ENCODE results near the gene SUCO. TPM values are rescaled to one million over a fixed set of nuclear protein-coding genes. Genes with fewer than 3 reads are reported as not detected.
A peak's percentile ranks its signal among the peaks of the same experiment; 100 is the strongest.

The SUCO gene
- total RNA-seq, 2 donors from 2014 or later, result 21.0 to 34.5 TPM

GRCh38 chr1:172622541-172622940 lies 89.6 kb downstream of the SUCO start:
- H3K9me3 Mint-ChIP-seq, result peaks cover 13% of the 10 kb centered on the region
- ATAC-seq (replicated peaks), result no peak
- no peak overlapping the region for H3K27ac Mint-ChIP-seq
- peaks cover 4% of the 10 kb centered on the region for H3K27me3 Mint-ChIP-seq
- H3K4me1 Mint-ChIP-seq, result peaks cover 5% of the 10 kb centered on the region
- no peaks in the 10 kb centered on the region for H3K36me3 Mint-ChIP-seq (ENCODE audit: low read depth)
- no peak overlapping the region for H3K4me3 Mint-ChIP-seq

DNA sequence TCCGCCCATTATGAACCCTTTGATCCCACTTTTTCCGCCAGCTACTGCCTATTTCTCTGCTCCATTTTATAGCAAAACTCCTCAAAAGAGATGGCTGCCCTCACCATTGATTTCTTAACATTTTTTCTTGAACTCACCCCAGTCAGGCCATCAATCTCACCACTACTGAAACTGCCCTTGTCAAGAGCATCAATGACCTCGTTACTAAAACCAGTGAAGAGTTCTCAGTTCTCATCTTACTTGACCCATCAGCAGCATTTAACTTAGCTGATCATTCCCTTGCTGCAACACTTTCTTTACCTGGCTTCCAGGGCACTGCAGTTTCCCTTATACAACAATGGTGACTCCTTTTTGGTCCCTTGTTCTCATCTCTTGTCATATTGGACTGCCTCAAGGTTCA lies 90.8 kb downstream of the SUCO start:
- Mint-ChIP-seq H3K27me3 (peaks cover 4% of the 10 kb centered on the region), H3K4me3 (no peak overlapping the region), H3K4me1 (peaks cover 12% of the 10 kb centered on the region), H3K36me3 (ENCODE audit: low read depth) (no peaks in the 10 kb centered on the region), H3K27ac (no peak overlapping the region), H3K9me3 (peaks cover 13% of the 10 kb centered on the region)
- ATAC-seq (replicated peaks), result peak; percentile 18

GRCh38 chr1:172626845-172627244 lies 93.9 kb downstream of the SUCO start:
- Mint-ChIP-seq H3K4me3 (no peak overlapping the region), H3K4me1 (peaks cover 29% of the 10 kb centered on the region), H3K9me3 (no peaks in the 10 kb centered on the region), H3K27ac (no peak overlapping the region), H3K36me3 (ENCODE audit: low read depth) (no peaks in the 10 kb centered on the region), H3K27me3 (peaks cover 4% of the 10 kb centered on the region)
- no peak for ATAC-seq (replicated peaks)

DNA sequence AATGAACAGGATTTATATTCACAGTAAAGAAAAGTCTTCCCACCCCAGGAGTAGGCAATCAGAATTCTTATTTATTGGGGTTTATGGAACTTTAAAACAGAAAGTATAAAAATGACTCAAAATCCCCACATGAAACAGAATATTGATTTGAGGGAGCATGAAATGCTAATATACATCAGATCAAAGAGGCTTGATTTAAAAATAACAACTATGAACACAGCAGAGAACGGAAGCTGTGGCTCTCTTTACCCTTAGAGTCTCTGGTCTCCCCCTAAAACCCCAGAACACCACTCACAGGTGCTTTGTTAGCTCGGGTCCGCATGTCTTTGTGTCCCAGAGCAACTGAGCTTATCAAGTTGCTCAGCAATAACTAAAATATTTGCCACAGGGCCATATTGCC lies 94.8 kb downstream of the SUCO start:
- no peak overlapping the region for H3K27ac Mint-ChIP-seq
- peaks cover 4% of the 10 kb centered on the region for H3K27me3 Mint-ChIP-seq
- peak; percentile 46 for ATAC-seq (replicated peaks)
- peak overlapping the region; percentile 31 for H3K4me3 Mint-ChIP-seq
- H3K9me3 Mint-ChIP-seq, result no peaks in the 10 kb centered on the region
- peaks cover 33% of the 10 kb centered on the region for H3K4me1 Mint-ChIP-seq
- no peaks in the 10 kb centered on the region for H3K36me3 Mint-ChIP-seq (ENCODE audit: low read depth)

DNA sequence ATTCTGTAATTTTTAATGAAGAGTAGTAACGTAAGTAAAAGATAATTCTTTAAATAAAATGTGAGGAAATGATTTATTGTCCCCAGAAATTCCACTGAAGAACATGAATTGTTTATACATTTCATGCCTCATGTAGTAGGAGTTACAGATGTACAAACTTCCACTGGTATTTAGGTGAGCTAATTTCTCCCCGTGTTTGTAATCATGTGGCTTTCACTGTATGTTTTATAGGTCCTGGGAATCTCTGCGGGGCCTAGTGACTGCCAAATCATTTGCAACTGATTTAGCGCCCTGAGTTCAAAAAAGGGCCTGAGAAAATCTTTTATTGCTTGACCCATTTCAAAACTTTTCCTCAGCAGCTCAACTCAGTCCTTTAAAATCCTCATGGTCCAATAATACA lies 95.5 kb downstream of the SUCO start:
- no peaks in the 10 kb centered on the region for H3K36me3 Mint-ChIP-seq (ENCODE audit: low read depth)
- H3K27me3 Mint-ChIP-seq, result peaks cover 4% of the 10 kb centered on the region
- peak overlapping the region; percentile 31 for H3K4me3 Mint-ChIP-seq
- ATAC-seq (replicated peaks), result no peak
- no peak overlapping the region for H3K27ac Mint-ChIP-seq
- H3K4me1 Mint-ChIP-seq, result peaks cover 33% of the 10 kb centered on the region
- no peaks in the 10 kb centered on the region for H3K9me3 Mint-ChIP-seq

- Mint-ChIP-seq H3K27me3 (peaks cover 4% of the 10 kb centered on the region), H3K36me3 (ENCODE audit: low read depth) (no peaks in the 10 kb centered on the region), H3K27ac (no peak overlapping the region), H3K4me1 (peaks cover 33% of the 10 kb centered on the region), H3K9me3 (no peaks in the 10 kb centered on the region), H3K4me3 (no peak overlapping the region)
- ATAC-seq (replicated peaks), result no peak
Measured at GRCh38 chr1:172629170-172629569, 96.2 kb downstream of the SUCO start.

DNA sequence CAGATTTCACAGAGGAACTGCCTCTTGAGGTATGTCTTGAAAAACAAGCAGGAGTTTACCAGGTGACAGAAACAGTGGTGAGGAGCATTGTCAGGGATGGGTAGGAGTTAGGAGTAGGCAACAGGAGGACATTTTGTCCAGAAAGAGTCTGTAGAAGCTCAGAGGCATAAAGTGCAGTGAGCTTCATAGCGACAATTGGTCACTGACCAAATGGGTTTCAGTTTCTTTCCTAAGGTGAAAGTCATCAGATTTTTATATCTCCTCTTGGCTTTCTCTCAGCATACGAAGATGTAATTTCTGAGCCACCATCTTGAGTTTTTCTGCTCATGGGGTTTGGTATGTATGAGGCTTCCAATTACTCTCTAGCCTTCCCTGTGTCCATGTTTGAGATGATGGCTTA lies 96.7 kb downstream of the SUCO start:
- Mint-ChIP-seq H3K27ac (no peak overlapping the region), H3K4me3 (no peak overlapping the region), H3K9me3 (no peaks in the 10 kb centered on the region), H3K4me1 (peaks cover 33% of the 10 kb centered on the region), H3K36me3 (ENCODE audit: low read depth) (no peaks in the 10 kb centered on the region), H3K27me3 (peaks cover 4% of the 10 kb centered on the region)
- peak; percentile 32 for ATAC-seq (replicated peaks)

DNA sequence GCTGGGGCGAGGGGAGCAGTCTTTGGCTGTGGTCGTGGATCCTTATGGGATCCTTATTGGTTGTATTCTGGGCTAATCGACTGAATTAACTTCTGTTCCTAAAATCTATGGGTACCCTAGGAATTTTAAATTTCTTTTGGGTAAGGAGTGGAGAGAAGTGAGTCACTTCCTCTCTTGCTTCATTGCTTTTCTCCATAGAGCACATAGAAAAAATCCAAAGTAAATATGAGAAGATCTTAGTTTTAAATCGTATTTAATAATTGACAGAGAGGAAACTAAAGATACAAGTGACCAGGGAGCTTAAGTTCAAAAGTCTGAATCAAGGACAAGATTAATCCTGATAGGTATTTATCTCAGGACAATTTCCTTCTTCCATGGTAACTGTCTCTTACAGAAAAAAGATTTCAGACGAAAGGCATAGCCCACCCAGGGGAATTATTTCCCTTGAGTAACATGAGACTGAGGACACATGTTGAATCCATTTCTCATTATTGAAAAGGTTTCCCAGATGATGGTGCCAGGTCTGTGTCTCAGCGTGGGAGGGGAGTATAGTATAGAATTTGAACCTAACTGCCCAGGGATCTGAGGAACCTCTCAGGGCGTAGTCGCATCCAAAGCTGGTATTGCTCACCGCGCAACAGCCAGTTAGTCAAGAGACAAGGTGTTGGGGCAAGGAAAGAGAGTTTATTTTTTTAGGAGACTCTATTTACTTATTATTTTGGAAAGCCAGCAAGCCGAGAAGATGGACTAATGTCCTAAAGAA lies 97.3 kb downstream of the SUCO start:
- H3K36me3 Mint-ChIP-seq (ENCODE audit: low read depth), result no peaks in the 10 kb centered on the region
- no peak overlapping the region for H3K4me3 Mint-ChIP-seq
- H3K27me3 Mint-ChIP-seq, result peaks cover 4% of the 10 kb centered on the region
- H3K4me1 Mint-ChIP-seq, result peaks cover 33% of the 10 kb centered on the region
- no peaks in the 10 kb centered on the region for H3K9me3 Mint-ChIP-seq
- ATAC-seq (replicated peaks), result no peak
- no peak overlapping the region for H3K27ac Mint-ChIP-seq

- Mint-ChIP-seq H3K4me3 (no peak overlapping the region), H3K9me3 (no peaks in the 10 kb centered on the region), H3K4me1 (peaks cover 32% of the 10 kb centered on the region)
Measured at GRCh38 chr1:172630868-172631267, 97.9 kb downstream of the SUCO start.

GRCh38 chr1:172637522-172637921 lies 104.6 kb downstream of the SUCO start:
- Mint-ChIP-seq H3K9me3 (no peaks in the 10 kb centered on the region), H3K4me1 (peaks cover 36% of the 10 kb centered on the region), H3K36me3 (ENCODE audit: low read depth) (peaks cover 9% of the 10 kb centered on the region), H3K27me3 (no peaks in the 10 kb centered on the region), H3K27ac (peak overlapping the region; percentile 100), H3K4me3 (peak overlapping the region; percentile 77)
- ATAC-seq (replicated peaks), result peak; percentile 16

More at GRCh38 chr1:172630868-172631267, 97.9 kb downstream of the SUCO start:
- Mint-ChIP-seq H3K27ac (no peak overlapping the region), H3K36me3 (ENCODE audit: low read depth) (no peaks in the 10 kb centered on the region), H3K27me3 (peaks cover 3% of the 10 kb centered on the region)
- no peak for ATAC-seq (replicated peaks)

- ATAC-seq (replicated peaks), result no peak
Measured at GRCh38 chr1:172638249-172638648, 105.3 kb downstream of the SUCO start.

DNA sequence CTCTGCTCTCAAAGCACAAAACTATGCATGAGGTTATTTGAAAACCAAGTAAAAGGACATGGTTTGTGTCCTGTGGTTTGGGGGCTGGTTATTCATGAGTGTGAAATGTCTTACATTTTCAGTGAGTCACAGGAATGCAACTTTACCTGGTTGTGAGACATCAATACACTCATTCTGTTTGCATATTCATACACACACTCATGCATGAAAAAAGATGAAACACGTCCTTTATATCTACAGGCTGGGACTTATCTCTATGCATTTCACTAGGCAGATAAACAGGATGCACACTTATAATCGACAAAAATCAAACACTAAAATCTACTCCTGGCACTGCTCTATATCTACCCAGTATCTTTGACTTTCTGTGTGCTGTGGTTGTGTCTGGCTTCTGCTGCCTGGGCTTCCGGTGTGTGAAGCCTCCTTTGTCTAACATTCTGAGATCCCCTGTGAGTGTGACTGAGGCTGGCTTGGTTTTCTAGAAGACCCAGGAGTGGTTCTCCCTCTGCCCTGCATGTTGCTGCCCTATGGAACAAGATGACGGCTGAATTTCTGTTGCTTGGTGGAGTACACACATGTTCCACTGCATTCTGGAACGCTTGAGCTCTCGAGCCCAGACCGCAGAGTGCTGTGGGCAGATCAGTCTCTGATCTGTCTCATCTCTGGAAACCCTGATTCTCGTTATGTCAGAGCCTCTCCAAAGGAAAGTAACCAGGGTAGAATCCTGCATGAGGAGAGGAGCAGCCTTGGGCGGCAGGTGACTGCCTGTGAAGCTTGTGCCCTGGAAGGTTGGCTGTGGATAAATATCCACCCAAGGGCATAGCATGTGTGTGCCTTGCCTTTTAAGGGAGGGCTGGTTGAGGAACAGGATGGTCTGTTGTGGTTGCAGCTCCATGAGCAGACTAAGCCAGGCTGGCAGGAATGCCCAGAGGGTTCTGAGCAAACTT lies 106.2 kb downstream of the SUCO start:
- H3K36me3 Mint-ChIP-seq (ENCODE audit: low read depth), result peaks cover 9% of the 10 kb centered on the region
- peaks cover 3% of the 10 kb centered on the region for H3K27me3 Mint-ChIP-seq
- H3K27ac Mint-ChIP-seq, result peak overlapping the region; percentile 100
- peak; percentile 86 for ATAC-seq (replicated peaks)
- H3K4me3 Mint-ChIP-seq, result peak overlapping the region; percentile 77
- no peaks in the 10 kb centered on the region for H3K9me3 Mint-ChIP-seq
- peaks cover 48% of the 10 kb centered on the region for H3K4me1 Mint-ChIP-seq

More at GRCh38 chr1:172638249-172638648, 105.3 kb downstream of the SUCO start:
- peaks cover 40% of the 10 kb centered on the region for H3K4me1 Mint-ChIP-seq
- H3K9me3 Mint-ChIP-seq, result no peaks in the 10 kb centered on the region
- peak overlapping the region; percentile 77 for H3K4me3 Mint-ChIP-seq
- peak overlapping the region; percentile 100 for H3K27ac Mint-ChIP-seq
- H3K36me3 Mint-ChIP-seq (ENCODE audit: low read depth), result peaks cover 9% of the 10 kb centered on the region
- no peaks in the 10 kb centered on the region for H3K27me3 Mint-ChIP-seq

DNA sequence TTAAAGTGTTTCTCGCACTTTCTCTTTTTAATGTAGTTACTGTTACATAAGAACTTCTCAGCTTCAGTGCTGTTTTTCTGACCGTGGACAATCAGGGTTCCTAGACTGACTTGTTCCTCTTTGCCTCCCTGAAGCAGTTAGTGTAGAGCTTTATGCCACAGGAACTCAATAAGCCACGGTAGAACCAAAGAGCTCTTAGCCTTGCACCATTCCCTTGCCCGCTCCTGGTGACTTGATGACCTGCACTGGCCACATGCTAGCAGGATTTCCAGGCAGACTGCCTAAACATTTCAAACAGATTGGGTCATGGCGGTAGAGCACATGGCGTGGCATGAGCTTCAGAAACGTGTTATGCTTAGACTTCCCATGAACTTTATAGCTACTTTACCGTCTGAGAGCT lies 107.2 kb downstream of the SUCO start:
- H3K4me3 Mint-ChIP-seq, result peak overlapping the region; percentile 77
- peaks cover 9% of the 10 kb centered on the region for H3K36me3 Mint-ChIP-seq (ENCODE audit: low read depth)
- ATAC-seq (replicated peaks), result no peak
- no peaks in the 10 kb centered on the region for H3K9me3 Mint-ChIP-seq
- peaks cover 3% of the 10 kb centered on the region for H3K27me3 Mint-ChIP-seq
- H3K27ac Mint-ChIP-seq, result peak overlapping the region; percentile 100
- H3K4me1 Mint-ChIP-seq, result peaks cover 58% of the 10 kb centered on the region

GRCh38 chr1:172641492-172641891 lies 108.5 kb downstream of the SUCO start:
- no peaks in the 10 kb centered on the region for H3K9me3 Mint-ChIP-seq
- H3K27ac Mint-ChIP-seq, result no peak overlapping the region
- peaks cover 9% of the 10 kb centered on the region for H3K36me3 Mint-ChIP-seq (ENCODE audit: low read depth)
- no peak for ATAC-seq (replicated peaks)
- peak overlapping the region; percentile 77 for H3K4me3 Mint-ChIP-seq
- H3K27me3 Mint-ChIP-seq, result peaks cover 3% of the 10 kb centered on the region
- H3K4me1 Mint-ChIP-seq, result peaks cover 63% of the 10 kb centered on the region

Data from activated T-helper 17 cell treated with anti-CD3 and anti-CD28 coated beads, Interleukin-2, amount 50 U/mL, for 72 hours (primary cell).